HepG2 (cell line): Measurements from ENCODE around the gene GNPAT. TPM values are rescaled to one million over a fixed set of nuclear protein-coding genes. Genes with fewer than 3 reads are reported as not detected.

Experiments
- AKNA ChIP-seq: sonication (generic); formaldehyde crosslinking; IDR thresholded peaks from 2 replicates; pipeline ENCODE4 v1.4.0; 2020; ENCODE audit warnings: missing genetic modification reagents, borderline replicate concordance
- CEBPB ChIP-seq: IDR thresholded peaks from 2 replicates; pipeline ENCODE4 v1.6.1; 2011; ENCODE audit warnings: low read depth, low read length, improper control_type of control experiment, borderline replicate concordance
- SALL2 ChIP-seq: sonication (generic); formaldehyde crosslinking; IDR thresholded peaks from 2 replicates; pipeline ENCODE4 v1.8.1; 2023; ENCODE audit warnings: mild to moderate bottlenecking, missing genetic modification reagents, inconsistent platforms
- SP1 ChIP-seq, 2 experiments: fragments of 450-650 bp in 1 of 2; sonication (generic) in 1 of 2; formaldehyde crosslinking in 1 of 2; IDR thresholded peaks; 2 replicates each; pipeline versions ENCODE4 v1.4.0 to v1.6.1; 2016 to 2020; ENCODE audit warnings: missing genetic modification reagents in 1 of 2
- SPEN ChIP-seq: sonication (generic); formaldehyde crosslinking; IDR thresholded peaks from 2 replicates; pipeline ENCODE4 v1.5.1; 2020; ENCODE audit warnings: low read depth, mild to moderate bottlenecking, missing genetic modification reagents
- STAT5B ChIP-seq: sonication (generic); formaldehyde crosslinking; IDR thresholded peaks from 2 replicates; pipeline ENCODE4 v1.4.0; 2020; ENCODE audit warnings: missing genetic modification reagents
- TCF7 ChIP-seq: sonication (generic); IDR thresholded peaks from 2 replicates; pipeline ENCODE4 v1.6.1; 2016; ENCODE audit warnings: antibody characterized with exemption, low read depth
- TEAD2 ChIP-seq: sonication (generic); formaldehyde crosslinking; IDR thresholded peaks from 2 replicates; pipeline ENCODE4 v1.9.0; 2021; ENCODE audit warnings: missing genetic modification reagents
- TRIM22 ChIP-seq: fragments of 450-650 bp; IDR thresholded peaks from 2 replicates; pipeline ENCODE4 v1.6.1; 2017
- ZBTB20 ChIP-seq: sonication (generic); formaldehyde crosslinking; IDR thresholded peaks from 2 replicates; pipeline ENCODE4 v1.8.1; 2023; ENCODE audit warnings: missing genetic modification reagents, low read depth, mild to moderate bottlenecking, borderline replicate concordance
- ZFP36 ChIP-seq: fragments of 150-350 bp; IDR thresholded peaks from 2 replicates; pipeline ENCODE4 v1.6.1; 2018; ENCODE audit warnings: borderline replicate concordance, low read length, low read depth; ENCODE audit not compliant: partially characterized antibody
- ZNF318 ChIP-seq: sonication (generic); formaldehyde crosslinking; IDR thresholded peaks from 2 replicates; pipeline ENCODE4 v1.4.0; 2020; ENCODE audit warnings: mild to moderate bottlenecking, missing genetic modification reagents
- ZNF577 ChIP-seq: sonication (generic); formaldehyde crosslinking; IDR thresholded peaks from 2 replicates; pipeline ENCODE4 v1.4.0; 2020; ENCODE audit warnings: mild to moderate bottlenecking, low read depth, missing genetic modification reagents, borderline replicate concordance
- ZNF772 ChIP-seq: sonication (generic); formaldehyde crosslinking; IDR thresholded peaks from 2 replicates; pipeline ENCODE4 v1.5.0; 2020; ENCODE audit warnings: mild to moderate bottlenecking, missing genetic modification reagents
- ZNF816 ChIP-seq: sonication (generic); formaldehyde crosslinking; IDR thresholded peaks from 2 replicates; pipeline ENCODE4 v1.8.0; 2022; ENCODE audit warnings: missing genetic modification reagents, mild to moderate bottlenecking, borderline replicate concordance
- ZNF850 ChIP-seq: sonication (generic); formaldehyde crosslinking; conservative IDR thresholded peaks from 2 replicates; pipeline ENCODE4 v1.9.0; 2021; ENCODE audit warnings: mild to moderate bottlenecking, missing genetic modification reagents
- ZSCAN12 ChIP-seq: sonication (generic); formaldehyde crosslinking; IDR thresholded peaks from 2 replicates; pipeline ENCODE4 v1.9.0; 2021; ENCODE audit warnings: mild to moderate bottlenecking, missing genetic modification reagents
- polyA plus RNA-seq, 8 experiments: library from polyadenylated mRNA; depleted of rRNA in 3 of 8; stranded (reverse) in 7 of 8; unstranded in 1 of 8; fragments of >200 nt; fragmentation: Illumina TruSeq in 4 of 8; extraction: Trizol in 4 of 8; gene quantifications; 2 replicates each; pipeline versions ENCODE4 v1.2.1 to v1.2.3, GENCODE V29; 2011 to 2016; ENCODE audit warnings: low read depth in 4 of 8, missing spikeins in 1 of 8, mixed read lengths in 1 of 8; ENCODE audit not compliant: insufficient read depth in 1 of 8
- total RNA-seq, 5 experiments: library from RNA; depleted of rRNA; stranded (reverse); fragments of >200 nt; fragmentation: Illumina TruSeq; extraction: Trizol; gene quantifications; 2 replicates each; pipeline ENCODE4 v1.2.3, GENCODE V29; 2016; ENCODE audit warnings: low read depth in 1 of 5

The GNPAT gene
- total and polyA plus RNA-seq, 2 of the 13 experiments (the other 11 are each of a cell fraction or from before 2014, with no cell fraction given), result 58.3 to 114 TPM

- TF ChIP-seq ZNF318 (CRISPR knock-in tag) (no peak), ZBTB20 (CRISPR knock-in tag) (no peak), TEAD2 (CRISPR knock-in tag) (no peak), AKNA (CRISPR knock-in tag) (no peak), SPEN (CRISPR knock-in tag) (no peak), CEBPB (no peak), ZNF772 (CRISPR knock-in tag) (no peak), SP1 (IDR thresholded peaks at IDR 0.05) (no peak), SP1 (CRISPR knock-in tag; IDR thresholded peaks at IDR 0.05) (no peak), STAT5B (CRISPR knock-in tag) (no peak), SALL2 (CRISPR knock-in tag) (no peak), ZFP36 (no peak), TCF7 (peak; percentile 80), ZNF850 (CRISPR knock-in tag) (no peak), ZSCAN12 (CRISPR knock-in tag) (no peak), ZNF577 (no peak), ZNF816 (CRISPR knock-in tag) (no peak), TRIM22 (no peak)
These were observed 4.8 kb upstream of the GNPAT start (continued) for GRCh38 chr1:231236208-231236591.
